ENCODE data around the gene PDE3A.

Gene PDE3A

DNA sequence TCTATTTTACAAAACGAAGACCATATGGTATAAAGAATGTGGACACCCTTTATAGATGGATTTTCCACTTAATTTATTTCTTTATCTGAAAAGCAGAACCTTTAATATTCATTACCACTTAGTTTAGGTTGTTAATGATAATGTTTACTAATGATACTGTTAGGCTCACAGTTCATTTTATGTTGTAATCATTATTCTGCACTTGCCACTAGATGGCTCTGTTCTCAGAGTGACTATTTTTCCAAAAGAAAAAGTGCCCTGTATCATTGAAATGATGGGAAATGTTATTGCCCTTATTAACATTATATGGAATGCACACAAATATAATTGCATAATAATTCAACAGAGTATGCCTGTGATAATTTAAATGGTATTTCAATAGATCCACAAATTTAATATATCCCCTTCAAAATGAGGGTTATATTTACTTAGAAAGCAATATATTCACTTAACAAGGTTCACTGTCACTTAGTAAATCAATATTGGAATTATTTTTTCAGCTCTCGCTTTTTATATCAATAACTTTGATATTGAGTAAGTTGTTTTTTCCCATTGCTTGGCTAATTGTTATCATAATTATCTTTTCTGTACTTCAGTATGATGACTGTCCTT is 95.7 kb downstream of the PDE3A start:
- Histone ChIP-seq H3K9ac (ENCODE audit: low read depth, low read length) (no peak overlapping the region), H3K9me3 (replicated peaks; ENCODE audit: low read length) (no peaks in the 10 kb centered on the region), H3K4me1 (ENCODE audit: control insufficient read depth, insufficient read depth, low read length) (peaks cover 30% of the 10 kb centered on the region), H3K4me2 (ENCODE audit: low read length) (no peak overlapping the region), H3K36me3 (ENCODE audit: insufficient read depth, low read length) (no peaks in the 10 kb centered on the region), H3K27me3 (ENCODE audit: control insufficient read depth, insufficient read depth, low read length) (no peaks in the 10 kb centered on the region), H3K4me3 (ENCODE audit: low read length) (no peak overlapping the region)

DNA sequence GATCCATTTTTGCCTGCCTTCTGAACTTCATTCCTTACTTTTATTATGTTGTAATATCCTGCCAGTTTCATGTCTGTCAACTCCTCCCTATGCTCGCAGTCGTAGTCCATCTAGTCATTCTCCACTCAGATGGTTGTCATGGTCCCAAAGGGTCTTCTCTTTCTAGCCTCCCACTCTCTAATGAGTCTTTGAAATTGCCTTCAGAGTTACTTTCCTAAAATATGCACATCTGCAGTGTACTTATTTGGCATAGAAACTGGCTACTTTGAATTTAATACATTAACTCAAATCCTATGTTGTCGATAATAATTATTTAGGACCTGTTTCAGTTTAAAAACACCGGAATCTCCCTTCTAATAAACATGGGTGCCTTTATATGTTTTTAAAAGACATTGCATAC is 101.0 kb downstream of the PDE3A start:
- H3K4me3 ChIP-seq (ENCODE audit: low read length) = no peak overlapping the region
- no peak overlapping the region for H3K4me2 ChIP-seq (ENCODE audit: low read length)
- H3K4me1 ChIP-seq (ENCODE audit: control insufficient read depth, insufficient read depth, low read length) = peaks cover 61% of the 10 kb centered on the region
- H3K27me3 ChIP-seq (ENCODE audit: control insufficient read depth, insufficient read depth, low read length) = no peaks in the 10 kb centered on the region
- H3K9me3 ChIP-seq (replicated peaks; ENCODE audit: low read length) = no peaks in the 10 kb centered on the region
- no peak overlapping the region for H3K9ac ChIP-seq (ENCODE audit: low read depth, low read length)
- H3K36me3 ChIP-seq (ENCODE audit: insufficient read depth, low read length) = no peaks in the 10 kb centered on the region

DNA sequence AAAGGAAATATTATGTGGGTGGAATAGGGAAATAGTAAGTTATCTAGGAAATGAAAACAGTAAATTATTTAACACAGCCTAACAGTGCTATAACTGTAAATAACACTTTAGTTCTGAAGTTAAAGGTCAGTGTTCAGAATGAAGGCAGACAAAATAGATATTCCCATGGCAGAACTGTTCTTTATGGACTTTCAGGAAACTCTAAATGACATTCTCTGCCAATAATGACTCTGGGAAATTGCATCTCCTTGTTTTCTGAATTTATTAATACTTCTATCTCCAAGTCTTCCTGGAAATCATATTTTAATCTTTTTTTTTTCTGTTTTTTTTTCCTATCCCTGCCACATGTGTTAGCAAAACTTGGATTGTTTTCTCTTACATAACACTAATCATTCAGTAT is 101.4 kb downstream of the PDE3A start:
- Histone ChIP-seq H3K4me3 (ENCODE audit: low read length) (no peak overlapping the region), H3K9me3 (replicated peaks; ENCODE audit: low read length) (no peaks in the 10 kb centered on the region), H3K4me1 (ENCODE audit: control insufficient read depth, insufficient read depth, low read length) (peaks cover 66% of the 10 kb centered on the region), H3K9ac (ENCODE audit: low read depth, low read length) (no peak overlapping the region), H3K36me3 (ENCODE audit: insufficient read depth, low read length) (no peaks in the 10 kb centered on the region), H3K4me2 (ENCODE audit: low read length) (no peak overlapping the region), H3K27me3 (ENCODE audit: control insufficient read depth, insufficient read depth, low read length) (no peaks in the 10 kb centered on the region)

DNA sequence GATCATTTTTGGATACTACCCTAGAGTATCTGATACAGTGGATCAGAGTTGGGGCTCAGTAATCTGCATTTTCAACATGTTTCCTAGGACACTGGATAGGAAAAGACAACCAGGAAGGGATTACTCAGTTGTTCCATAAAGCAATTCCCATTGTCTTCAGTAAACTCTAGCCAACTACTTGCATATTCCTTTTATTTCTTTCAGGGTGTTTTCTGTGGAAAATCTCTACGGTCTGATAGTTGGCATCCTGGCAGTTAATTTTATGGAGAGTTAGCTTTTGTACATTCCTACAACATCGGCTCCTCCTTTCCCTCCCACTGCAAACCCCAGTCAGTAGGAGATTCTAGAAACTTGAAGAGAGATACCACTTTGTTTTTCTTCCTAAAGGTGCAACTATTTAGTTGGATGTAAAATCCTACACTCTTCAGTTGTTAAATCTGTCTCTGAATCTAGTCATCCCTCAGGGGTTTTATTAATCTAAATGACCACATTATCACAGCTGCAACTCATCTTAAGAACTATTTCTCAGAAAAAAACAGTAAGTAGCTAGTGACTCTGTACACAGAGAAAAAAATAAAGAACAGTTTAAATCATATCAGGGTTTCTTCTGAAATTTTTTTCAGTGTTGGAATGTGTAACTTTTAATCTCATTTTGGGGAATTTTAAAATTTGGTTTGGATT is 103.9 kb downstream of the PDE3A start:
- H3K4me3 ChIP-seq (ENCODE audit: low read length) = no peak overlapping the region
- H3K9ac ChIP-seq (ENCODE audit: low read depth, low read length) = peak overlapping the region; percentile 33
- H3K27me3 ChIP-seq (ENCODE audit: control insufficient read depth, insufficient read depth, low read length) = no peaks in the 10 kb centered on the region
- H3K36me3 ChIP-seq (ENCODE audit: insufficient read depth, low read length) = no peaks in the 10 kb centered on the region
- H3K9me3 ChIP-seq (replicated peaks; ENCODE audit: low read length) = no peaks in the 10 kb centered on the region
- H3K4me1 ChIP-seq (ENCODE audit: control insufficient read depth, insufficient read depth, low read length) = peaks cover 61% of the 10 kb centered on the region
- no peak overlapping the region for H3K4me2 ChIP-seq (ENCODE audit: low read length)

DNA sequence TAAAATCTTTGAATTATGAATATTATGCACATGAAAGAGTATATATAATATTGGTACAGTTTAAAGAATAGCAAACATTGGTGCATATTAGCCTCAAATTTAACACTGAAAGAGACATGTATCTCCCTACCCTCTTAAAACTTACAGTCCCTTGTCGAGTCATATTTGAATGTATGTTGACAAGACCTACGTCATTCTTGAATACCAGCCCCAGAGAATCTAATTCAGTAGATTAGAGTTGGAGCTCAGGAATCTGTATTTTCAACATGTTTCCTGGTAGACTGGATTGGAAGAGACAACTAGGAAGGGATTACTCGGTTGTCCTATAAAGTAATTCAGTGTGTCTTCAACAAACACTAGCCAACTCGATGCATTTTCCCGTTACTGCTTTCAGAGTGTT is 104.8 kb downstream of the PDE3A start:
- Histone ChIP-seq H3K9ac (ENCODE audit: low read depth, low read length) (no peak overlapping the region), H3K4me3 (ENCODE audit: low read length) (no peak overlapping the region), H3K27me3 (ENCODE audit: control insufficient read depth, insufficient read depth, low read length) (no peaks in the 10 kb centered on the region), H3K9me3 (replicated peaks; ENCODE audit: low read length) (no peaks in the 10 kb centered on the region), H3K4me2 (ENCODE audit: low read length) (no peak overlapping the region), H3K4me1 (ENCODE audit: control insufficient read depth, insufficient read depth, low read length) (peaks cover 57% of the 10 kb centered on the region), H3K36me3 (ENCODE audit: insufficient read depth, low read length) (no peaks in the 10 kb centered on the region)

DNA sequence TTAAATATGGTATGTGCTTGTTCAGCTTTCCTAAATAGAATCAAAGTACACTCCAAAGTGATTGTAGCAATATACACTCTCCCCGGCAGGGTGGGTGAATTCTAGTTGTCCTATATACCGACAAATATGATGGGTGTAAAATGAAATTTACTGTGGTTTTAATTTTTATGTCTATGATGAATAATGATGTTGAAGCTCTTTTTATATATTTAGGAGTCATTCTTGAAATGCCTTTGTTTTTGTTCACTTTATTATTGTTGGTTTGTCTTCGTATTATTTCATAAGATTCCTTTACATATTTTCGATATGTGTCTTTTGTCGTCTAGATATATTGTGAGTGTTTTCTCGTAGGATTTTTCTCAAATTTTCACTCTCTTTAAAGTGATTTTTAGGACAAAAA is 105.7 kb downstream of the PDE3A start:
- peak overlapping the region; percentile 70 for H3K4me2 ChIP-seq (ENCODE audit: low read length)
- peak overlapping the region; percentile 49 for H3K4me3 ChIP-seq (ENCODE audit: low read length)
- H3K36me3 ChIP-seq (ENCODE audit: insufficient read depth, low read length) = no peaks in the 10 kb centered on the region
- H3K27me3 ChIP-seq (ENCODE audit: control insufficient read depth, insufficient read depth, low read length) = no peaks in the 10 kb centered on the region
- H3K9ac ChIP-seq (ENCODE audit: low read depth, low read length) = peak overlapping the region; percentile 81
- peaks cover 50% of the 10 kb centered on the region for H3K4me1 ChIP-seq (ENCODE audit: control insufficient read depth, insufficient read depth, low read length)
- no peaks in the 10 kb centered on the region for H3K9me3 ChIP-seq (replicated peaks; ENCODE audit: low read length)

DNA sequence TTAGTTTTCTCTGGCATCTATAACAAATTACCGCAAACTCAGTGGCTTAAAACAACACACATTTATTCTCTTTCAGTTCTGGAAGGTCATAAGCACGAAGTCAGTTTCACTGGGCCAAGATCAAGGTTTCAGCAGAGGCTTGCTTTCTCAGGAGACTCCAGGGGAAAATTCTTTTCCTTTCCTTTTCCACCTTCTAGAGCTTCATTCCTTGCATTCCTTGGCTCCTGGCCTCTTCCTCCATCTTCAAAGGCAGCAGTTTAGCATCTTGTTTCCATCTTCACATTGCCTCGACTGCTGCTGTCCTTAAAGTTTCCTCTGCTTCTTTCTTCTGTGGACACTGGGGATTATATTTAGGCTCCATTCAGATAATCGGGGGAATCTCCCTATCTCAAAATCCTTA is 106.1 kb downstream of the PDE3A start:
- Histone ChIP-seq H3K9ac (ENCODE audit: low read depth, low read length) (peak overlapping the region; percentile 81), H3K4me3 (ENCODE audit: low read length) (peak overlapping the region; percentile 49), H3K9me3 (replicated peaks; ENCODE audit: low read length) (no peaks in the 10 kb centered on the region), H3K4me2 (ENCODE audit: low read length) (peak overlapping the region; percentile 70), H3K4me1 (ENCODE audit: control insufficient read depth, insufficient read depth, low read length) (peaks cover 45% of the 10 kb centered on the region), H3K27me3 (ENCODE audit: control insufficient read depth, insufficient read depth, low read length) (no peaks in the 10 kb centered on the region), H3K36me3 (ENCODE audit: insufficient read depth, low read length) (no peaks in the 10 kb centered on the region)

DNA sequence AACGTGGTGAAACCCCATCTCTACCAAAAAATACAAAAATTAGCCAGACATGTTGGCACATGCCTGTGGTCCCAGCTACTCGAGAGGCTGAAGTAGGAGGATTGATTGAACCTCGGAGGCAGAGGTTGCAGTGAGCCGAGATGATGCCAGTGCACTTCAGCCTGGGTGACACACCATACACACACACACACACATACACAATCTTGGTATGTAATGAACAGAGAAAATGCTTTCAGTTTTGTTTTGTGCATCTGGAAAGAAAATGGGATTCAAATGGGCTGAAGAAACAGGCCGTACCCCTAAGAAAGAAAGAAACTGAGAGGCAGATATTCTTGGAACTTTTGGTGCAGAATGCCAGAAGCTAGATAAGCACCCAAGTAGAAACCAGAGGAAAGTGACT is 107.2 kb downstream of the PDE3A start:
- Histone ChIP-seq H3K9ac (ENCODE audit: low read depth, low read length) (peak overlapping the region; percentile 81), H3K4me1 (ENCODE audit: control insufficient read depth, insufficient read depth, low read length) (peaks cover 43% of the 10 kb centered on the region), H3K36me3 (ENCODE audit: insufficient read depth, low read length) (no peaks in the 10 kb centered on the region), H3K27me3 (ENCODE audit: control insufficient read depth, insufficient read depth, low read length) (no peaks in the 10 kb centered on the region), H3K9me3 (replicated peaks; ENCODE audit: low read length) (no peaks in the 10 kb centered on the region), H3K4me2 (ENCODE audit: low read length) (peak overlapping the region; percentile 70), H3K4me3 (ENCODE audit: low read length) (no peak overlapping the region)

DNA sequence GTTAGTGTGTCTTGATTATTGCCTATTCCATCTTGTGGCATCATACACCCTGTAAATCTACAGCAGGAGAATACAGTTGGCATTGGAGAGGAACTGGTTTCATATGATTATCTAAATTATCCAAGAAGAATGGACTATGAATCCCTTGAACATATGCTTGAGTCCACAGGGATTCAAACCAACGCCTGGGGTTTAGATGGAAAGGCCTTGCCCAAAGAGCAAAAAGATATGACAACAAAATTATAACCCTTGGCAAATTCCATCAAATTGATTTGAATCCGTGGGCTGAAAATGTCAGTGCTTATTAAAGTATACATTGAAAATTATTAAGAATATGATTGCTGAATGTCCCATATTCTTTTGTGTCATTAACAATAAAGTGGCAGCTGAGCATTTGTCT is 108.2 kb downstream of the PDE3A start:
- H3K4me1 ChIP-seq (ENCODE audit: control insufficient read depth, insufficient read depth, low read length) = peaks cover 43% of the 10 kb centered on the region
- H3K4me3 ChIP-seq (ENCODE audit: low read length) = no peak overlapping the region
- no peaks in the 10 kb centered on the region for H3K9me3 ChIP-seq (replicated peaks; ENCODE audit: low read length)
- no peak overlapping the region for H3K9ac ChIP-seq (ENCODE audit: low read depth, low read length)
- H3K27me3 ChIP-seq (ENCODE audit: control insufficient read depth, insufficient read depth, low read length) = no peaks in the 10 kb centered on the region
- no peaks in the 10 kb centered on the region for H3K36me3 ChIP-seq (ENCODE audit: insufficient read depth, low read length)
- no peak overlapping the region for H3K4me2 ChIP-seq (ENCODE audit: low read length)

DNA sequence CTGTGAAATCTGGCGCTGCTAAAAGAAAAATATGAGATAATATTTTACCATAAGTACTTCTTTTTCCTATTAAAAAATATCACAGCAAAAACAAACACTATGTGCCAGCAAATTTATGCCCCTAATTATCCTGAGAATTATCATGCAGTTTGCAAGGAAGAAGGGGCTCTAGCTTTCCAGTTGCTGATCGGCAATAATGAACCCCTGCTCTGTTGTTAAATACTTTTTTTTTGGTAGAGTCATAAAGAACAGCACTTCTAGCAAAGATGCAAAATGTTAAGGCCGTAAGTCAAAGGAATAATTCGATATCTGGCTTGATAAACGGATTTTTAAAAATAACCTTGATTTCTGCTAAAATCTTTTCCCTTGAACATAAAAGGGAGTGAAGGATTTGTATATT is 108.9 kb downstream of the PDE3A start:
- no peaks in the 10 kb centered on the region for H3K9me3 ChIP-seq (replicated peaks; ENCODE audit: low read length)
- no peak overlapping the region for H3K4me2 ChIP-seq (ENCODE audit: low read length)
- H3K27me3 ChIP-seq (ENCODE audit: control insufficient read depth, insufficient read depth, low read length) = no peaks in the 10 kb centered on the region
- H3K36me3 ChIP-seq (ENCODE audit: insufficient read depth, low read length) = no peaks in the 10 kb centered on the region
- no peak overlapping the region for H3K9ac ChIP-seq (ENCODE audit: low read depth, low read length)
- no peak overlapping the region for H3K4me3 ChIP-seq (ENCODE audit: low read length)
- H3K4me1 ChIP-seq (ENCODE audit: control insufficient read depth, insufficient read depth, low read length) = peaks cover 40% of the 10 kb centered on the region

DNA sequence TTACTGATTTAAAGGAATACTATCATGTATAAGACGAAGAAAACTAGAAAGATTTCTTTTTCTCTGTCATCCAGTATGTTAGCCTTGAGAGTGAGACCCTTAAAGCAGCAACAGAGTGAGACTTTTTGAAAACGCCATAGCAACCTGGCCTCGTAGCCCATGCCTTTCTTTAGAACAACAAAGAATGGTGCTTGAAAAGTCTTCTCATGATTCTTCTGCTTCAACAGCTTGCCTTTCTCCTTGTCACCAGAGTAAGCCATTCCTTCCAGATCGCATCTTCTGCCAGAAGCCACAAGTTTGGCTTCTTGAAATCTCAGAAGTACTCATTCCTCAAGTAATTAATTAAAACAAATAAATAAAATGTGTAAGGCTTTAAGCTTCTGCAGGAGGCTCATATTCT is 109.3 kb downstream of the PDE3A start:
- no peaks in the 10 kb centered on the region for H3K27me3 ChIP-seq (ENCODE audit: control insufficient read depth, insufficient read depth, low read length)
- H3K4me2 ChIP-seq (ENCODE audit: low read length) = no peak overlapping the region
- H3K9me3 ChIP-seq (replicated peaks; ENCODE audit: low read length) = no peaks in the 10 kb centered on the region
- no peak overlapping the region for H3K4me3 ChIP-seq (ENCODE audit: low read length)
- peaks cover 36% of the 10 kb centered on the region for H3K4me1 ChIP-seq (ENCODE audit: control insufficient read depth, insufficient read depth, low read length)
- no peaks in the 10 kb centered on the region for H3K36me3 ChIP-seq (ENCODE audit: insufficient read depth, low read length)
- no peak overlapping the region for H3K9ac ChIP-seq (ENCODE audit: low read depth, low read length)

DNA sequence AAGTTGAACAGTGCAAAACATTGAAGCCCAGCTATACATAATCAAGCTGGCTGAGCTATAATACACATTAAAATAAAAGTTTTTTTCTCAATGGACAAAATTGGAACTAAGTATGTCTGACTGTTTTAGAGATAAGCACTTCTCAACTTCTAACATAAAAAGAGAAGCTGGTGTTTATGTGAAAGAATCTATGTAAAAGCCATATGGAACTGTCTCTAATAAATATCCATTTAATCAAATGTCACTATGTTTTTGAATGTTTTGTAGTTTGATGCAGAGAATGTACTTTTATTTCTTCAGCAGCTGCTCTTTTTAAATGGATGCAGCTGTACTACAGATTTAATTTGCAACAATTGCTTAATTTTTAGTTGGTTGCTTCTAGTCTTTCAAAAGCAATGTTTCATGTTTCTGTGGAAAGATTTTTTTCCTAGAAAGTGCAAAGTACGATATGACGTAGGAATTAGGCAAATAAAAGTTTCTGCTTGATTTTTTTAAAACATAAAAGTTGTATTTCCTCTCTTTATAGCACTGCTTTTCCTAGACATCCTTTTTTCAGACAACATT is 114.2 kb downstream of the PDE3A start:
- Histone ChIP-seq H3K36me3 (ENCODE audit: insufficient read depth, low read length) (no peaks in the 10 kb centered on the region), H3K9ac (ENCODE audit: low read depth, low read length) (no peak overlapping the region), H3K4me3 (ENCODE audit: low read length) (no peak overlapping the region), H3K27me3 (ENCODE audit: control insufficient read depth, insufficient read depth, low read length) (no peaks in the 10 kb centered on the region), H3K4me2 (ENCODE audit: low read length) (no peak overlapping the region), H3K4me1 (ENCODE audit: control insufficient read depth, insufficient read depth, low read length) (peaks cover 30% of the 10 kb centered on the region), H3K9me3 (replicated peaks; ENCODE audit: low read length) (no peaks in the 10 kb centered on the region)
